Measurements from ENCODE around the gene AKIRIN2.

DNA sequence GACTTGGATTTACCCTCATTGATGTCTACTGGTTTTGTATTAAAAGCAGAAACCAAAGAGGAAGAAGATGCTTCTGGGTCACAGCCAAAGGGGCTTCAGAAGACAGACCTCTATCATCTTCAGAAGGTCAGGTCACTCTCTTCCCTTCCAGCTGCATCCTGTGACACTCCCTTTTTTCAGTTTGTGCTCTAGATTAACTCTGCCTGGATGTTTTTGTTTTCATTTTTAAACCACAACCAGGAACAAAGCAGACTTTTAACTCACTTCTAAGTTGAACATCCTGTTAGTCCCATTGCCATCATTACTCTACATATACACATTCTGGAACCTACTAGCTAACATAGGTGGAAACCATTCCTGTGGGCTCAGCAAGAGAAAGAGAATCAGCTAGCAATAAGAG lies 45.2 kb downstream of the AKIRIN2 start:
- TF ChIP-seq CEBPG (CRISPR knock-in tag; IDR thresholded peaks at IDR 0.05) (no peak), ZNF337 (CRISPR knock-in tag; IDR thresholded peaks at IDR 0.05; ENCODE audit: borderline replicate concordance, low read depth) (no peak), EEA1 (CRISPR knock-in tag; IDR thresholded peaks at IDR 0.05; ENCODE audit: borderline replicate concordance) (no peak), ZNF263 (CRISPR knock-in tag; IDR thresholded peaks at IDR 0.05) (no peak), MXI1 (IDR thresholded peaks at IDR 0.05; ENCODE audit: borderline replicate concordance, low read depth, low read length) (no peak), FOXJ3 (CRISPR knock-in tag; IDR thresholded peaks at IDR 0.05; ENCODE audit: borderline replicate concordance) (no peak), ZFP41 (CRISPR knock-in tag; IDR thresholded peaks at IDR 0.05; ENCODE audit: borderline replicate concordance) (no peak), SPEN (CRISPR knock-in tag; IDR thresholded peaks at IDR 0.05; ENCODE audit: low read depth) (no peak), ZNF589 (CRISPR knock-in tag; conservative IDR thresholded peaks at IDR 0.05) (no peak), CC2D1A (CRISPR knock-in tag; IDR thresholded peaks at IDR 0.05) (no peak), ELF4 (CRISPR knock-in tag; IDR thresholded peaks at IDR 0.05; ENCODE audit: borderline replicate concordance) (no peak), ZNF501 (CRISPR knock-in tag; IDR thresholded peaks at IDR 0.05) (no peak)
- TF ChIP-seq, protein P1, sequence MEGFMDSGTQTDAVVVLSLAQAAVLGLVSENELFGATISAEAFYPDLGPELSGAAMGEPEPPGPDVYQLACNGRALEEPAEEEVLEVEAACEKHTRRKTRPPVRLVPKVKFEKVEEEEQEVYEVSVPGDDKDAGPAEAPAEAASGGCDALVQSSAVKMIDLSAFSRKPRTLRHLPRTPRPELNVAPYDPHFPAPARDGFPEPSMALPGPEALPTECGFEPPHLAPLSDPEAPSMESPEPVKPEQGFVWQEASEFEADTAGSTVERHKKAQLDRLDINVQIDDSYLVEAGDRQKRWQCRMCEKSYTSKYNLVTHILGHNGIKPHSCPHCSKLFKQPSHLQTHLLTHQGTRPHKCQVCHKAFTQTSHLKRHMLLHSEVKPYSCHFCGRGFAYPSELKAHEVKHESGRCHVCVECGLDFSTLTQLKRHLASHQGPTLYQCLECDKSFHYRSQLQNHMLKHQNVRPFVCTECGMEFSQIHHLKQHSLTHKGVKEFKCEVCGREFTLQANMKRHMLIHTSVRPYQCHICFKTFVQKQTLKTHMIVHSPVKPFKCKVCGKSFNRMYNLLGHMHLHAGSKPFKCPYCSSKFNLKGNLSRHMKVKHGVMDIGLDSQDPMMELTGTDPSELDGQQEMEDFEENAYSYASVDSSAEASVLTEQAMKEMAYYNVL (CRISPR knock-in tag; IDR thresholded peaks at IDR 0.05; ENCODE audit: borderline replicate concordance): no peak
- TF ChIP-seq, protein P2, sequence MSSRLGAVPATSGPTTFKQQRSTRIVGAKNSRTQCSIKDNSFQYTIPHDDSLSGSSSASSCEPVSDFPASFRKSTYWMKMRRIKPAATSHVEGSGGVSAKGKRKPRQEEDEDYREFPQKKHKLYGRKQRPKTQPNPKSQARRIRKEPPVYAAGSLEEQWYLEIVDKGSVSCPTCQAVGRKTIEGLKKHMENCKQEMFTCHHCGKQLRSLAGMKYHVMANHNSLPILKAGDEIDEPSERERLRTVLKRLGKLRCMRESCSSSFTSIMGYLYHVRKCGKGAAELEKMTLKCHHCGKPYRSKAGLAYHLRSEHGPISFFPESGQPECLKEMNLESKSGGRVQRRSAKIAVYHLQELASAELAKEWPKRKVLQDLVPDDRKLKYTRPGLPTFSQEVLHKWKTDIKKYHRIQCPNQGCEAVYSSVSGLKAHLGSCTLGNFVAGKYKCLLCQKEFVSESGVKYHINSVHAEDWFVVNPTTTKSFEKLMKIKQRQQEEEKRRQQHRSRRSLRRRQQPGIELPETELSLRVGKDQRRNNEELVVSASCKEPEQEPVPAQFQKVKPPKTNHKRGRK (CRISPR knock-in tag; IDR thresholded peaks at IDR 0.05): no peak
